ENCODE results near the gene CSNK1E.

Gene CSNK1E

GRCh38 chr22:38291201-38291777, 25.9 kb downstream of the CSNK1E start:
- Histone ChIP-seq H3K36me3 (ENCODE audit: control insufficient read depth, insufficient read depth, low read length) (no peaks in the 10 kb centered on the region), H3K27me3 (ENCODE audit: control insufficient read depth, insufficient read depth, low read length) (no peaks in the 10 kb centered on the region), H3K9ac (no peak overlapping the region), H2AFZ (no peak overlapping the region), H3K4me2 (ENCODE audit: low read length) (no peak overlapping the region), H3K79me2 (no peaks in the 10 kb centered on the region), H3K4me3 (ENCODE audit: low read depth, low read length) (no peak overlapping the region), H3K4me1 (no peaks in the 10 kb centered on the region), H3K27ac (no peak overlapping the region), H3K9me3 (ENCODE audit: control insufficient read depth, low read length) (no peaks in the 10 kb centered on the region)
- TF ChIP-seq, protein P1, sequence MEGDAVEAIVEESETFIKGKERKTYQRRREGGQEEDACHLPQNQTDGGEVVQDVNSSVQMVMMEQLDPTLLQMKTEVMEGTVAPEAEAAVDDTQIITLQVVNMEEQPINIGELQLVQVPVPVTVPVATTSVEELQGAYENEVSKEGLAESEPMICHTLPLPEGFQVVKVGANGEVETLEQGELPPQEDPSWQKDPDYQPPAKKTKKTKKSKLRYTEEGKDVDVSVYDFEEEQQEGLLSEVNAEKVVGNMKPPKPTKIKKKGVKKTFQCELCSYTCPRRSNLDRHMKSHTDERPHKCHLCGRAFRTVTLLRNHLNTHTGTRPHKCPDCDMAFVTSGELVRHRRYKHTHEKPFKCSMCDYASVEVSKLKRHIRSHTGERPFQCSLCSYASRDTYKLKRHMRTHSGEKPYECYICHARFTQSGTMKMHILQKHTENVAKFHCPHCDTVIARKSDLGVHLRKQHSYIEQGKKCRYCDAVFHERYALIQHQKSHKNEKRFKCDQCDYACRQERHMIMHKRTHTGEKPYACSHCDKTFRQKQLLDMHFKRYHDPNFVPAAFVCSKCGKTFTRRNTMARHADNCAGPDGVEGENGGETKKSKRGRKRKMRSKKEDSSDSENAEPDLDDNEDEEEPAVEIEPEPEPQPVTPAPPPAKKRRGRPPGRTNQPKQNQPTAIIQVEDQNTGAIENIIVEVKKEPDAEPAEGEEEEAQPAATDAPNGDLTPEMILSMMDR (IDR thresholded peaks at IDR 0.05): no peak

DNA sequence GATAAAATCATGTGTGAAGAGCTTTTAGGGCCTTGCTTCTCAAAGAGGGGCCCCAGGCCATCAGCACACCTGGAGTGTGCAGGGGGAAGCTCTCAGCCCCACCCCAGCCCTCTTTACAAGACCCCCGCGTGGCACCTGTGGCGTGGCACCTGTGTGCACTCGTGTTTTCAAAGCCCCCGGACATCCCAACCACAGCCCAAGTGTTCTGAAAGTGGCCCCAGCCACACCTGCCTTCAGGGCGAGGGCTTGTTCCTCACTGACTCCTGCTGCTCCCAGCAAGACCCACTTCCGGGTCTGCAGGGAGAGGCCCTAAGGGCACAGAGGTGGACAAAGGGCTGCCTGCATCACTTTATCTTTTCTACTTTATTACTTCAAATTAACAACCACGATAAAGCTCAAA, 26.9 kb downstream of the CSNK1E start:
- H3K27me3 ChIP-seq (ENCODE audit: control insufficient read depth, insufficient read depth, low read length): no peaks in the 10 kb centered on the region

DNA sequence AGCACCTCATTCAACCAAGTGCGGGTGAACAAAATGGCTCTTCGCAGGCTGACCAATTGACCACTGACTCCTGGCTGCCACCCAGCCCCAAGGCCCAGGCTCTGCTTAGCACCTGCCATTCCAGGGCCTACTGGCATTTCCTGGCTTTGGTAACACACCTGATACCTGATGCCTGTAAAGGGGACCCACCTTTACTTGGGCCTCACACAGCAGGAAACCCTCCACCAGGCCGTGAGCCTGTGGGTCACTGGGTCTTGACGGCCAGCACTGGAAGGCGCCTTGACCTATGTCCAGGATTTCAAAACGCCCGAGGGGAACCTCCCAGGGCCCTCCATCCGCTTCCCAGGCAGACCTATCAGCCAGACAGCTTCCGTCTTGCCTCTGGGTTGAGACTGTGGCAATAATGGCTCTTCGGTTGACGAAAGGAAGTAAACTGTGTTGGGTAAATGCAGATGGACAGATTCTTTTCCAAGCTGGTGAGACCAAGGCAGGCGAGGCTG, 27.6 kb downstream of the CSNK1E start:
- Histone ChIP-seq H3K79me2 (no peaks in the 10 kb centered on the region), H3K9ac (no peak overlapping the region), H3K4me1 (no peaks in the 10 kb centered on the region), H2AFZ (no peak overlapping the region), H3K9me3 (ENCODE audit: control insufficient read depth, low read length) (no peaks in the 10 kb centered on the region), H3K27me3 (ENCODE audit: control insufficient read depth, insufficient read depth, low read length) (no peaks in the 10 kb centered on the region), H3K36me3 (ENCODE audit: control insufficient read depth, insufficient read depth, low read length) (no peaks in the 10 kb centered on the region), H3K27ac (no peak overlapping the region), H3K4me3 (ENCODE audit: low read depth, low read length) (no peak overlapping the region), H3K4me2 (ENCODE audit: low read length) (no peak overlapping the region)
- TF ChIP-seq, protein P1 (IDR thresholded peaks at IDR 0.05): no peak

More for the DNA sequence above, 26.9 kb downstream of the CSNK1E start:
- Histone ChIP-seq H3K79me2 (no peaks in the 10 kb centered on the region), H3K36me3 (ENCODE audit: control insufficient read depth, insufficient read depth, low read length) (no peaks in the 10 kb centered on the region), H3K4me1 (no peaks in the 10 kb centered on the region), H2AFZ (no peak overlapping the region), H3K4me2 (ENCODE audit: low read length) (no peak overlapping the region), H3K4me3 (ENCODE audit: low read depth, low read length) (no peak overlapping the region), H3K27ac (no peak overlapping the region), H3K9me3 (ENCODE audit: control insufficient read depth, low read length) (no peaks in the 10 kb centered on the region), H3K9ac (no peak overlapping the region)
- TF ChIP-seq, protein P1 (IDR thresholded peaks at IDR 0.05): no peak

DNA sequence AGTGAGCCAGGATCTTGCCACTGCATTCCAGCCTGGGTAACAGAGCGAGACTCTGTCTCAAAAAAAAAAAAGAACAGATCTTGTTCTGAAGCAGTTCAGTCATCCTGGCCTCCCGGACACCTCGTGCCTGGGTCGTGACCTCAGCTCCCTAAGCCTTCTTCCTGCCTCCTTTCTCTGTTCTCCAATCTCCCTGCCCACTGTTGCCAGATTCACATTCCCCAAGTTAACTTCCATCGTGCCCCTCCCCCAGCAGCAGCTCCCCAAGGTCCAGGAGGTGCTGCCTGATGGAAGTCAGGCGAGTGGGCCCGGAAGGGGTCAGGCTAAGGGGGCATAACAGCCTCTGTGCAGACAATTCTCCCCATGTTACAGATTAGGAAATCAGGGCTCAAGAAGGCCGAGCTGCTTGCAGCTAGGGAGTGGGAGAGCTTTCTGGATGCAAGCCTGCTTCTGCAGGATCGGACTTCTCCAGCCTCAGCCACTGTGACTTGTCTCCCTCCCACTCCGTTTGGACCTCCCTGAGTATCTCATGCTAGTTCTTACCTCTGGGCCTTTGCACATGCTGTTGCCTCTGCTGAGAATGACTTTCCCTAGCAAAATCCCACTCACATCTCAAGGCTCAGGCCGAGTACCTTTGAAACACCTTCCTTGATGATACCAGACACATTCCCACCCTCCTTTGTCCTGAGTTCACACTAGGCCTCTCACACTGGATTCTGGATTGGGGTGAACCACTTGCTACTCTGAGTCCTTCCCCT, 30.1 kb downstream of the CSNK1E start:
- Histone ChIP-seq H3K36me3 (ENCODE audit: control insufficient read depth, insufficient read depth, low read length) (no peaks in the 10 kb centered on the region), H3K79me2 (no peaks in the 10 kb centered on the region), H3K9ac (no peak overlapping the region), H3K4me3 (ENCODE audit: low read depth, low read length) (no peak overlapping the region), H3K4me2 (ENCODE audit: low read length) (no peak overlapping the region), H3K27me3 (ENCODE audit: control insufficient read depth, insufficient read depth, low read length) (no peaks in the 10 kb centered on the region), H3K27ac (no peak overlapping the region), H2AFZ (no peak overlapping the region), H3K4me1 (no peaks in the 10 kb centered on the region), H3K9me3 (ENCODE audit: control insufficient read depth, low read length) (no peaks in the 10 kb centered on the region)
- TF ChIP-seq, protein P1 (IDR thresholded peaks at IDR 0.05): no peak
